ENCODE measurements around the gene WFIKKN2. TPM values are rescaled to one million over a fixed set of nuclear protein-coding genes. Genes with fewer than 3 reads are reported as not detected.

Gene WFIKKN2
- total RNA-seq, 1 donor, result under 0.01 TPM

DNA sequence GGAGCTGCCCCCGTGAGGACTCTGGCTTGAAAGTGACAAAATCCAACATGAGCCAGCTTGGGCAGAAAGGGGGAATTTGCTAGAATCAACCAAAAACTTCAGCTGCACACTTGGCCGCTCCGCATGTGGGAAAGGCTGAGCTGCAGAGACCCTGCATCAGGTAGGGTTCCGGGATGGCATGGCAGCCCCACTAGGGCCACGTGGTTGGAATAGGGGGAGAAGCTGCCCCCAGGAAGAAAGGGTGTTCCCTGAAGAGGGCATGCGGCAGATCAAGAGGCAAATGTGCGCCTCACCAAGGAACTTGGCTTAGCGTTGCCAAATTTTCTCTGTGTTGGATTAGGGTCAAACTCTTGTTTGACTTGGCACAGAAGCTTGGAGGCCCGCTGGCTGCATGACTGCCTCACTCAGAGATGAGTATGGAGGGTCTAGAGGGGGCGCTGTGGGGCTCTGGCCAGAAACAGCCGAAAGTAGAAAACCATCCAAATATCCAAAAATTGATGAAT, 29.2 kb upstream of the WFIKKN2 start:
- H3K4me1 ChIP-seq (ENCODE audit: insufficient read depth, low read length), result peaks cover 11% of the 10 kb centered on the region
- no peak overlapping the region for H3K4me3 ChIP-seq (ENCODE audit: insufficient read depth, low read length)
- H3K4me2 ChIP-seq (ENCODE audit: insufficient read depth, low read length), result no peak overlapping the region
- H2AFZ ChIP-seq (ENCODE audit: low read length), result no peak overlapping the region
- TF ChIP-seq, protein P1, sequence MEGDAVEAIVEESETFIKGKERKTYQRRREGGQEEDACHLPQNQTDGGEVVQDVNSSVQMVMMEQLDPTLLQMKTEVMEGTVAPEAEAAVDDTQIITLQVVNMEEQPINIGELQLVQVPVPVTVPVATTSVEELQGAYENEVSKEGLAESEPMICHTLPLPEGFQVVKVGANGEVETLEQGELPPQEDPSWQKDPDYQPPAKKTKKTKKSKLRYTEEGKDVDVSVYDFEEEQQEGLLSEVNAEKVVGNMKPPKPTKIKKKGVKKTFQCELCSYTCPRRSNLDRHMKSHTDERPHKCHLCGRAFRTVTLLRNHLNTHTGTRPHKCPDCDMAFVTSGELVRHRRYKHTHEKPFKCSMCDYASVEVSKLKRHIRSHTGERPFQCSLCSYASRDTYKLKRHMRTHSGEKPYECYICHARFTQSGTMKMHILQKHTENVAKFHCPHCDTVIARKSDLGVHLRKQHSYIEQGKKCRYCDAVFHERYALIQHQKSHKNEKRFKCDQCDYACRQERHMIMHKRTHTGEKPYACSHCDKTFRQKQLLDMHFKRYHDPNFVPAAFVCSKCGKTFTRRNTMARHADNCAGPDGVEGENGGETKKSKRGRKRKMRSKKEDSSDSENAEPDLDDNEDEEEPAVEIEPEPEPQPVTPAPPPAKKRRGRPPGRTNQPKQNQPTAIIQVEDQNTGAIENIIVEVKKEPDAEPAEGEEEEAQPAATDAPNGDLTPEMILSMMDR (IDR thresholded peaks at IDR 0.05; ENCODE audit: extremely low read depth, low read depth, low read length), result peak; percentile 41
- H4K20me1 ChIP-seq (ENCODE audit: insufficient read depth, low read length), result no peaks in the 10 kb centered on the region
- H3K36me3 ChIP-seq (ENCODE audit: insufficient read depth, low read length), result no peaks in the 10 kb centered on the region
- no peaks in the 10 kb centered on the region for H3K79me2 ChIP-seq (ENCODE audit: insufficient read depth, low read length)
- H3K27ac ChIP-seq (ENCODE audit: low read depth, low read length), result no peak overlapping the region
- DNase-seq (ENCODE audit: insufficient read length, low spot score, missing footprints), result peak; percentile 84
- H3K27me3 ChIP-seq (ENCODE audit: insufficient read depth, low read length), result peaks cover under 1% of the 10 kb centered on the region
- H3K9me3 ChIP-seq (ENCODE audit: low read depth, low read length), result no peaks in the 10 kb centered on the region

GRCh38 chr17:50807009-50807408, 28.4 kb upstream of the WFIKKN2 start:
- Histone ChIP-seq H3K9me3 (ENCODE audit: low read depth, low read length) (no peaks in the 10 kb centered on the region), H3K27me3 (ENCODE audit: insufficient read depth, low read length) (peaks cover 4% of the 10 kb centered on the region), H3K27ac (ENCODE audit: low read depth, low read length) (no peak overlapping the region), H2AFZ (ENCODE audit: low read length) (no peak overlapping the region), H3K4me2 (ENCODE audit: insufficient read depth, low read length) (peak overlapping the region; percentile 13), H3K79me2 (ENCODE audit: insufficient read depth, low read length) (no peaks in the 10 kb centered on the region), H3K36me3 (ENCODE audit: insufficient read depth, low read length) (no peaks in the 10 kb centered on the region), H4K20me1 (ENCODE audit: insufficient read depth, low read length) (no peaks in the 10 kb centered on the region), H3K4me1 (ENCODE audit: insufficient read depth, low read length) (peaks cover 11% of the 10 kb centered on the region), H3K4me3 (ENCODE audit: insufficient read depth, low read length) (no peak overlapping the region)
- TF ChIP-seq, protein P1 (IDR thresholded peaks at IDR 0.05; ENCODE audit: extremely low read depth, low read depth, low read length), result no peak
- no peak for DNase-seq (ENCODE audit: insufficient read length, low spot score, missing footprints)

GRCh38 chr17:50807675-50808074, 27.7 kb upstream of the WFIKKN2 start:
- H3K4me2 ChIP-seq (ENCODE audit: insufficient read depth, low read length), result no peak overlapping the region
- H4K20me1 ChIP-seq (ENCODE audit: insufficient read depth, low read length), result no peaks in the 10 kb centered on the region
- TF ChIP-seq, protein P1 (IDR thresholded peaks at IDR 0.05; ENCODE audit: extremely low read depth, low read depth, low read length), result no peak
- no peaks in the 10 kb centered on the region for H3K79me2 ChIP-seq (ENCODE audit: insufficient read depth, low read length)
- no peaks in the 10 kb centered on the region for H3K9me3 ChIP-seq (ENCODE audit: low read depth, low read length)
- no peak for DNase-seq (ENCODE audit: insufficient read length, low spot score, missing footprints)
- no peak overlapping the region for H3K4me3 ChIP-seq (ENCODE audit: insufficient read depth, low read length)
- peaks cover 4% of the 10 kb centered on the region for H3K27me3 ChIP-seq (ENCODE audit: insufficient read depth, low read length)
- H3K4me1 ChIP-seq (ENCODE audit: insufficient read depth, low read length), result peaks cover 11% of the 10 kb centered on the region
- no peak overlapping the region for H3K27ac ChIP-seq (ENCODE audit: low read depth, low read length)
- H2AFZ ChIP-seq (ENCODE audit: low read length), result no peak overlapping the region
- H3K36me3 ChIP-seq (ENCODE audit: insufficient read depth, low read length), result no peaks in the 10 kb centered on the region

- TF ChIP-seq, protein P1 (IDR thresholded peaks at IDR 0.05; ENCODE audit: extremely low read depth, low read depth, low read length), result no peak
- Histone ChIP-seq H3K4me2 (ENCODE audit: insufficient read depth, low read length) (no peak overlapping the region), H3K4me3 (ENCODE audit: insufficient read depth, low read length) (no peak overlapping the region), H2AFZ (ENCODE audit: low read length) (no peak overlapping the region), H3K27ac (ENCODE audit: low read depth, low read length) (no peak overlapping the region), H3K79me2 (ENCODE audit: insufficient read depth, low read length) (no peaks in the 10 kb centered on the region), H3K4me1 (ENCODE audit: insufficient read depth, low read length) (peaks cover 11% of the 10 kb centered on the region), H3K9me3 (ENCODE audit: low read depth, low read length) (no peaks in the 10 kb centered on the region), H3K36me3 (ENCODE audit: insufficient read depth, low read length) (no peaks in the 10 kb centered on the region), H3K27me3 (ENCODE audit: insufficient read depth, low read length) (peaks cover 10% of the 10 kb centered on the region), H4K20me1 (ENCODE audit: insufficient read depth, low read length) (no peaks in the 10 kb centered on the region)
- no peak for DNase-seq (ENCODE audit: insufficient read length, low spot score, missing footprints)
Observed at GRCh38 chr17:50808413-50808812, 27.0 kb upstream of the WFIKKN2 start.

Measured in osteoblast (primary cell).